Spleen (tissue), 7 donors: ENCODE data around the gene EIF1AD.

Experiments
- POLR2A ChIP-seq, 3 donors: fragments of 450-650 bp; IDR thresholded peaks; one replicate each; pipeline ENCODE4 v1.5.1; 2017; ENCODE audit warnings: antibody characterized with exemption in 3 of 3, mild to moderate bottlenecking in 1 of 3
- POLR2AphosphoS5 ChIP-seq, 3 donors: sonication (generic); formaldehyde crosslinking; IDR thresholded peaks; one replicate each; pipeline ENCODE4 v1.5.1; 2017; ENCODE audit warnings: antibody characterized with exemption in 3 of 3
- TF ChIP-seq, protein P1 (sequence below), 11 experiments: fragments of 200-600 bp in 7 of 11; fragments of 450-650 bp in 4 of 11; sonication (generic) in 4 of 11; IDR thresholded peaks in 8 of 11; conservative IDR thresholded peaks in 3 of 11; 1 replicate in 7 of 11; 2 replicates in 4 of 11; pipeline versions ENCODE4 v1.4.0 to v1.8.0; 2016 to 2021; ENCODE audit warnings: antibody characterized with exemption in 11 of 11, inconsistent platforms in 4 of 11, mild to moderate bottlenecking in 1 of 11
- donor health status: DM: no; HTN: no; CAD: no; lungs with moderate emphysema.
- donor health status: DM: no; HTN: no; CAD: no.
- donor health status: DM: no; HTN: no; CAD: no.

DNA sequence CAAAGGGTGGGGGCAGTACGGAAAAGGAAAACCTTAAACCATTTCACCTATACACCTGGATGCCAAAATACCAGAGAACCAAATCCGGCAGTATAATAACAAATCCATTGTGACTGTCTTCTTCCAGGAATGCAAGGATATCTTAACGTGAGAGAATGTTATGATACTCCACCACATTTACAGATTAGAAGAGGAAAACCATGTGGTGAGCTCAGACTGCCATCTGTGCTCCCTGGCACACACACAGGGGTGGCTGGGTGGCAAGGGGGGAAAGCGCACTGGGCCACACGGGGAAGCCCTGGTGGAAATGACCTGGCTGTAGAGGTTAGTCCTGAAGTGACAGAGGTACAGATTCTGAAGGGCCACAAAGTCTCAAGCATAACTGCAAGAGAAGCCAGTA is 9.9 kb downstream of the EIF1AD start:
- TF ChIP-seq, protein P1, sequence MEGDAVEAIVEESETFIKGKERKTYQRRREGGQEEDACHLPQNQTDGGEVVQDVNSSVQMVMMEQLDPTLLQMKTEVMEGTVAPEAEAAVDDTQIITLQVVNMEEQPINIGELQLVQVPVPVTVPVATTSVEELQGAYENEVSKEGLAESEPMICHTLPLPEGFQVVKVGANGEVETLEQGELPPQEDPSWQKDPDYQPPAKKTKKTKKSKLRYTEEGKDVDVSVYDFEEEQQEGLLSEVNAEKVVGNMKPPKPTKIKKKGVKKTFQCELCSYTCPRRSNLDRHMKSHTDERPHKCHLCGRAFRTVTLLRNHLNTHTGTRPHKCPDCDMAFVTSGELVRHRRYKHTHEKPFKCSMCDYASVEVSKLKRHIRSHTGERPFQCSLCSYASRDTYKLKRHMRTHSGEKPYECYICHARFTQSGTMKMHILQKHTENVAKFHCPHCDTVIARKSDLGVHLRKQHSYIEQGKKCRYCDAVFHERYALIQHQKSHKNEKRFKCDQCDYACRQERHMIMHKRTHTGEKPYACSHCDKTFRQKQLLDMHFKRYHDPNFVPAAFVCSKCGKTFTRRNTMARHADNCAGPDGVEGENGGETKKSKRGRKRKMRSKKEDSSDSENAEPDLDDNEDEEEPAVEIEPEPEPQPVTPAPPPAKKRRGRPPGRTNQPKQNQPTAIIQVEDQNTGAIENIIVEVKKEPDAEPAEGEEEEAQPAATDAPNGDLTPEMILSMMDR (IDR thresholded peaks at IDR 0.05 in 8 of 11, conservative IDR thresholded peaks at IDR 0.05 in 3 of 11): no peak
- TF ChIP-seq POLR2A (IDR thresholded peaks at IDR 0.05) (no peak), POLR2AphosphoS5 (IDR thresholded peaks at IDR 0.05) (no peak)
